ENCODE measurements around the gene EXOC1L. TPM values are rescaled to one million over a fixed set of nuclear protein-coding genes. Genes with fewer than 3 reads are reported as not detected.
A peak's percentile ranks its signal among the peaks of the same experiment; 100 is the strongest.

The EXOC1L gene, protein sequence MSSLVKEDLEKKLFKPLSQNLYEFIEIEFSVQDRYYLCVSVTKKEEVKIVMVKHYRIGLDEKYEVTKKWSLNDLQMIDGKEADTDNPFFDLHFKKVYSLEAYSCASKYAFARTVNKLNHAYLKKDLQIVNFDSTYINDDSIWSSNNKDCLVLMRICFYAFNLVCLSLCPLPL
- total RNA-seq = not detected

GRCh38 chr4:55819634-55820033, at the start of gene EXOC1L:
Gene EXOC1L, plus strand, starts transcription at chr4:55819790. Its CDS starts 237 bp downstream, at chr4:55820027.
- H3K4me3 Mint-ChIP-seq = peak within 1 kb of the TSS; percentile 28
- H3K27ac Mint-ChIP-seq = no peak within 1 kb of the TSS
- CTCF ChIA-PET = no interaction called here
- H3K36me3 Mint-ChIP-seq (ENCODE audit: low read depth) = no peaks in the 10 kb centered on the region
- POLR2A ChIA-PET = no interaction called here
- no peaks in the 10 kb centered on the region for H3K9me3 Mint-ChIP-seq
- peaks cover 7% of the 10 kb centered on the region for H3K4me1 Mint-ChIP-seq (ENCODE audit: low read depth)
- TF ChIP-seq CTCF (IDR thresholded peaks at IDR 0.05) = no peak
- no peak for ATAC-seq
- intact Hi-C loops (cut with micrococcal nuclease) = no loop called here
- peak; percentile 7 for DNase-seq
- peaks cover 22% of the 10 kb centered on the region for H3K27me3 Mint-ChIP-seq

DNA sequence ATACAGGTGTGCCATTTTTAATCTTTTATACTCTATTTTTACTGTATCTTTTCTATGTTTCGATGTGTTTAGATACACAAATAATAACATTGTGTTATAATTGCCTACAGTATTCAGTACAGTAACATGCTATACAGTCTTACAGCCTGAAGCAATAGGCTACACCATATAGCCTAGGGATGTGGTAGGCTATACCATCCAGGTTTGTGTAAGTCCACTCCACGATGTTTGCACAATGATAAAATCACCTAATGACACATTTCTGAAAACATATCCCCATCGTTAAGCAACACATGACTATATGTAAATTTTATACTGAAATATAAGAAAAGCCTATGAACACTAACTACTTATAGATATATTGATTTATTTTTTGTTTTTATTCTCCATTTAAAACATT, 48.9 kb upstream of the EXOC1L start:
- Mint-ChIP-seq H3K27ac (no peak overlapping the region), H3K4me1 (ENCODE audit: low read depth) (no peaks in the 10 kb centered on the region), H3K36me3 (ENCODE audit: low read depth) (no peaks in the 10 kb centered on the region), H3K9me3 (no peaks in the 10 kb centered on the region), H3K4me3 (no peak overlapping the region), H3K27me3 (peaks cover 13% of the 10 kb centered on the region)
- no peak for DNase-seq
- CTCF ChIA-PET = interaction anchor here (1.3 kb wide), 1 partner anchor 8 kb away, joined by 5 read pairs; no protein-coding TSS in a partner anchor
- POLR2A ChIA-PET = no interaction called here
- intact Hi-C loops (cut with micrococcal nuclease) = no loop called here
- no peak for TF ChIP-seq CTCF (IDR thresholded peaks at IDR 0.05)
- no peak for ATAC-seq

- Mint-ChIP-seq H3K27ac (no peak overlapping the region), H3K9me3 (peaks cover 1% of the 10 kb centered on the region), H3K27me3 (peaks cover 1% of the 10 kb centered on the region), H3K4me3 (no peak overlapping the region), H3K36me3 (ENCODE audit: low read depth) (no peaks in the 10 kb centered on the region), H3K4me1 (ENCODE audit: low read depth) (no peaks in the 10 kb centered on the region)
- ChIA-PET POLR2A (no interaction called here), CTCF (no interaction called here)
- ATAC-seq (no peak), DNase-seq (no peak)
- intact Hi-C loops (cut with micrococcal nuclease) = no loop called here
- TF ChIP-seq CTCF (IDR thresholded peaks at IDR 0.05) = no peak
Observed at GRCh38 chr4:55781341-55781740, 38.2 kb upstream of the EXOC1L start.

GRCh38 chr4:55781812-55782211, 37.8 kb upstream of the EXOC1L start:
- H3K27me3 Mint-ChIP-seq = no peaks in the 10 kb centered on the region
- DNase-seq (no peak), ATAC-seq (no peak)
- ChIA-PET POLR2A (no interaction called here), CTCF (no interaction called here)
- no peak overlapping the region for H3K27ac Mint-ChIP-seq
- no peaks in the 10 kb centered on the region for H3K4me1 Mint-ChIP-seq (ENCODE audit: low read depth)
- H3K9me3 Mint-ChIP-seq = peaks cover 1% of the 10 kb centered on the region
- TF ChIP-seq CTCF (IDR thresholded peaks at IDR 0.05) = no peak
- no peak overlapping the region for H3K4me3 Mint-ChIP-seq
- no peaks in the 10 kb centered on the region for H3K36me3 Mint-ChIP-seq (ENCODE audit: low read depth)
- intact Hi-C loops (cut with micrococcal nuclease) = no loop called here

DNA sequence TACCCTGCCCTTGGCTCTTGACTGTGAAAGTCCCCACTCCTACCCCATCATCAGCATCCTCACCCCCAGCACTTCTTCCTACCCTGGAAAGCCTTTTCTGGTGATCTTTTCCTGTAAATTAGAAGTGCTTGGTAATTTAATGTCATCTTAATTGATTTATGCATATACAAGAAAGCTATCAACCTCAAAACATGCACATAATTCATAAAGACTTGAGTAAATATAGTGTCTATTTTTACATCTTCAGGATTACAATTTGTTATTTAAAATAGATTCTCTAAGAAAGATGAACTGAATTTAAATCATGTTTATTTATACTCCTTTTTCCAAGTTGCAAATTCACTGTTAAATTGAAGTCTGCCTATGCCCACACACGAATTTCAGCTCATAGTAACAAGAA, 36.0 kb upstream of the EXOC1L start:
- Mint-ChIP-seq H3K9me3 (no peaks in the 10 kb centered on the region), H3K36me3 (ENCODE audit: low read depth) (no peaks in the 10 kb centered on the region), H3K4me1 (ENCODE audit: low read depth) (no peaks in the 10 kb centered on the region), H3K4me3 (no peak overlapping the region), H3K27me3 (no peaks in the 10 kb centered on the region), H3K27ac (no peak overlapping the region)
- ChIA-PET POLR2A (no interaction called here), CTCF (interaction anchor here (0.7 kb wide), 1 partner anchor 84 kb away, joined by 3 read pairs; no protein-coding TSS in a partner anchor)
- intact Hi-C loops (cut with micrococcal nuclease) = no loop called here
- no peak for TF ChIP-seq CTCF (IDR thresholded peaks at IDR 0.05)
- DNase-seq = no peak
- ATAC-seq = no peak

Measured in activated CD8-positive, alpha-beta T cell treated with anti-CD3 and anti-CD28 coated beads for 36 hours (primary cell).